CD4-positive, alpha-beta T cell treated with Interleukin-17A for 1 hour (primary cell): Measurements from ENCODE around the gene GPATCH8.
A peak's percentile ranks its signal among the peaks of the same experiment; 100 is the strongest.

Source experiments
- DNase-seq: peaks from one replicate; pipeline ENCODE4 v3.0.0-alpha.2; 2020

The GPATCH8 gene

DNA sequence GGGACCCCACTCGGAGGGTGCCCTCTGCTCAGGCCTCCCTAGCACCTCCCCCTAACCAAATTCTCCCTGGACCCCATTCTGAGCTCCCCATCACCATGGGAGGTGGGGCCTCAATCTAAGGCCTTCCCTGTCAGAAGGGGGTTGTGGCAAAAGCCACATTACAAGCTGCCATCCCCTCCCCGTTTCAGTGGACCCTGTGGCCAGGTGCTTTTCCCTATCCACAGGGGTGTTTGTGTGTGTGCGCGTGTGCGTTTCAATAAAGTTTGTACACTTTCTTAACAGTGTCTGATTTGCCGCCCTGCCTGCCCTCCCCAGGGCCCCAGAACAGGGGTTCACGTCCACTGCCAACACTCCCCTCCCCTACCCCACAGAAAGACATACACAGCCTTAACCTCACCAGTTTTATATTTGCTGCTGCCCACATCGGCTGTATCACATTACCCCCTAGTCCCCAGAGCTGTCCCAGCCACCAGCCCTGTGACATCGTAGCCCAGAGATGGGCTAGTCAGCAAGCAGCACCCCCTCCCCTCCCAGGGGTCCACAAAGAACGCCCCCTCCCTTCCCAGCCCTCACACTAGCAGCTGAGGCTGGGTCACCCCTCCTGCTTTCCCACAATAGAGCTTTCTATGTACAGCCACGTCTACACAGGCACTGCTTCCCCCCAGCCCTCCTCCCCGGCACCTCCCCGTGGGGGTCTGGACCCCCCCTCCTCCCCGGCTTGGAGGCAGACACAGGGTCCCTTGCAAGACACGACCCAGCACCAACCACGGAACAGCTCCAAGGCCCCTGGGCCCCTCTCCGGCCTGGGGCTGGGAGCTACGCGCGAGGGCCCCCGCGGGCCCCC is 150.2 kb downstream of the GPATCH8 start:
- no peak for DNase-seq

- no peak for DNase-seq
Observed at GRCh38 chr17:44351961-44352827, 151.0 kb downstream of the GPATCH8 start.

DNA sequence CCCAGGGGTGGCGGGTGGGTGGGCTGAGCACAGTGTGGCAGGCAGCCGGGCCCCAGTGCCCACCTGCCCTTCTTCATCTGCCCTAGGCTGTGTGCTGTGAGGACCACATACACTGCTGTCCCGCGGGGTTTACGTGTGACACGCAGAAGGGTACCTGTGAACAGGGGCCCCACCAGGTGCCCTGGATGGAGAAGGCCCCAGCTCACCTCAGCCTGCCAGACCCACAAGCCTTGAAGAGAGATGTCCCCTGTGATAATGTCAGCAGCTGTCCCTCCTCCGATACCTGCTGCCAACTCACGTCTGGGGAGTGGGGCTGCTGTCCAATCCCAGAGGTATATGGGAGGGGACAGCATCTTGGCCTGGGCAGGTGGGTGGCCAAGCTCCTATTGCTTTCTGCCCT is 151.7 kb downstream of the GPATCH8 start:
- DNase-seq = no peak

DNA sequence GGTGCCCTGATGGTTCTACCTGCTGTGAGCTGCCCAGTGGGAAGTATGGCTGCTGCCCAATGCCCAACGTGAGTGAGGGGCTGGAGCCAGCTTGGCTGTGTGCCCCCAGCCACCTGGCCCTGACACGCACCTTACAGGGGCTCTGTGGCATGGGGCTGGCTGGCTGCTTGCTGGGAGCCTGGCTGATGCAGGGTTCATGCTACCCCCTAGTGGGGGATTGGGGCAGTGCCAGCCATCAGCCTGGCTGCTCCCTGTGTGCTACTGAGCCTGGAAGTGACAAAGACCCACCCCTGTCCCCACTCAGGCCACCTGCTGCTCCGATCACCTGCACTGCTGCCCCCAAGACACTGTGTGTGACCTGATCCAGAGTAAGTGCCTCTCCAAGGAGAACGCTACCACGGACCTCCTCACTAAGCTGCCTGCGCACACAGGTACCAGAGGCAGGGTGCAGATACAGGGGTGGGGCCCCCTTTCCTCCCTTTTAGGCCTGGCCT is 152.4 kb downstream of the GPATCH8 start:
- DNase-seq = peak; percentile 75

- DNase-seq = no peak
Observed at GRCh38 chr17:44349553-44350070, 153.6 kb downstream of the GPATCH8 start.

DNA sequence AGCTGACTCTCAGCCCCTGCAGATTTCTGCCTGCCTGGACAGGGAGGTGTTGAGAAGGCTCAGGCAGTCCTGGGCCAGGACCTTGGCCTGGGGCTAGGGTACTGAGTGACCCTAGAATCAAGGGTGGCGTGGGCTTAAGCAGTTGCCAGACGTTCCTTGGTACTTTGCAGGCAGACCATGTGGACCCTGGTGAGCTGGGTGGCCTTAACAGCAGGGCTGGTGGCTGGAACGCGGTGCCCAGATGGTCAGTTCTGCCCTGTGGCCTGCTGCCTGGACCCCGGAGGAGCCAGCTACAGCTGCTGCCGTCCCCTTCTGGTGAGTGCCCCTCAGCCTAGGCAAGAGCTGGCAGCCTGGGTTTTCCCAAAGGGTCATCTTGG is 154.2 kb downstream of the GPATCH8 start:
- DNase-seq = no peak

DNA sequence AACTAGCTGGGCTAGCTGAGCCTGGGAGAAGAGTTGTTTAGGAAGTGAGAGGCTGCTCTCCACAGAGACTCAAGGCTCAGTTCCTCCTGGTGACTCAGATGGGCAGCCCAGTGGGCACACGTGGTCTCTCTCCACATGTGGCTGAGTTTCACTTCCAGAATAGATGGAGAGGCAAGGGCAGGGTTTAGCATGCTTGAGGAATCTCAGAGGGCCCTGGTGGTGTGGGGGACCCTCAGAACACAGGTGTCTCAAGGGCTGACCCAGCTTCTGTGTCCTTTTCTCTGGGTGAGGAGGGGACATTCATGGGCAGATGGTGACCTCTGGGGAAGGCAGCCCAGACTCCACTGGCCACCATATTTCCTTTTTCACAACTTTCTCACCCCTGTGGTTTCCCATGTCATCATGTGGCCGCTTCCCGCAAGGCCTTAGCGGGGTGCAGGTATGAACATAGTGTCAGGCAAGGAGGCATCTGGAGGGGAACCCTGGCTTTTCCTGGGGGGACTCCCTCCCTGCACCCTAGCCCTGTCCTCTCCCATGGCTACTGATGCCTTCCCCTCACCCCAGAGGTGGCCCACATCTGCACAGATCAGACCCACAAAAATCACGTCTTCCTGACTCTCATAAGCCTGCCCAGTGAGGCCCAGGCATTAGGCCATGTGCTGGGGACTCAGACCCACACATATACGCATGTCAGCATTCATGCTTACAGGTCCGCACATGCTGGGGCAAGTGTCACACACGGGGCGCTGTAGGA is 154.8 kb downstream of the GPATCH8 start:
- peak; percentile 27 for DNase-seq
